Smooth muscle cell (in vitro differentiated cells): ENCODE results near the gene DPEP2. TPM values are rescaled to one million over a fixed set of nuclear protein-coding genes. Genes with fewer than 3 reads are reported as not detected.

ENCODE experiments used
- DNase-seq: peaks from one replicate; lab custom pipeline; 2025; ENCODE audit not compliant: unreplicated experiment; lab: John Stamatoyannopoulos, UW
- H2AFZ ChIP-seq: fragments of 200-600 bp; sonication (generic); 2 replicates; pipeline ENCODE4 v1.6.0; 2016; ENCODE audit warnings: antibody characterized with exemption, low read depth, mild to moderate bottlenecking
- H3F3A ChIP-seq: fragments of 200-600 bp; sonication (generic); 2 replicates; pipeline ENCODE4 v1.6.0; 2017; ENCODE audit warnings: antibody characterized with exemption, low read depth
- H3K27ac ChIP-seq: fragments of 200-600 bp; sonication (generic); 2 replicates; pipeline ENCODE4 v1.5.1; 2016; ENCODE audit warnings: low read depth, mild to moderate bottlenecking
- H3K27me3 ChIP-seq: fragments of 200-600 bp; sonication (generic); 2 replicates; pipeline ENCODE4 v1.6.1; 2016; ENCODE audit warnings: low read depth, mild to moderate bottlenecking
- H3K36me3 ChIP-seq: fragments of 200-600 bp; sonication (generic); 2 replicates; pipeline ENCODE4 v1.5.1; 2016; ENCODE audit warnings: low read depth
- H3K4me1 ChIP-seq: fragments of 200-600 bp; sonication (generic); 2 replicates; pipeline ENCODE4 v1.5.1; 2016; ENCODE audit warnings: low read depth
- H3K4me2 ChIP-seq: fragments of 200-600 bp; sonication (generic); 2 replicates; pipeline ENCODE4 v1.6.0; 2016; ENCODE audit warnings: mild to moderate bottlenecking
- H3K4me3 ChIP-seq: fragments of 200-600 bp; sonication (generic); 2 replicates; pipeline ENCODE4 v1.5.1; 2016; ENCODE audit warnings: mild to moderate bottlenecking
- H3K79me2 ChIP-seq: fragments of 200-600 bp; sonication (generic); 2 replicates; pipeline ENCODE4 v1.6.0; 2016; ENCODE audit warnings: low read depth, mild to moderate bottlenecking
- H3K9ac ChIP-seq: fragments of 200-600 bp; sonication (generic); 2 replicates; pipeline ENCODE4 v1.6.0; 2016; ENCODE audit warnings: low read depth
- H3K9me3 ChIP-seq: fragments of 200-600 bp; sonication (generic); replicated peaks from 2 replicates; pipeline ENCODE4 v1.5.1; 2016; ENCODE audit warnings: low read depth
- H4K20me1 ChIP-seq: fragments of 200-600 bp; sonication (generic); 2 replicates; pipeline ENCODE4 v1.6.0; 2016; ENCODE audit warnings: low read depth
- CTCF ChIP-seq: fragments of 200-600 bp; sonication (generic); IDR thresholded peaks from 2 replicates; pipeline ENCODE4 v1.5.1; 2017; ENCODE audit warnings: borderline replicate concordance, mild to moderate bottlenecking, antibody characterized with exemption; ENCODE audit not compliant: insufficient read depth, poor library complexity, severe bottlenecking
- WGBS: methylation state at CpG from one replicate; pipeline ENCODE4 v1.1.7; 2016; ENCODE audit warnings: low lambda C conversion rate; 5-methylcytosine and 5-hydroxymethylcytosine counted together
- polyA plus RNA-seq: library from polyadenylated mRNA; unstranded; fragments of >200 nt; fragmentation: Nextera tagmentation; extraction: Ambion mirVana; gene quantifications from 2 replicates; pipeline ENCODE4 v1.2.1, GENCODE V29; 2016
- total RNA-seq: library from RNA; depleted of rRNA; stranded (reverse); fragments of >200 nt; gene quantifications from 2 replicates; pipeline ENCODE4 v1.2.3, GENCODE V29; 2014

Gene DPEP2
- total and polyA plus RNA-seq, 2 experiments from 2014 or later = not detected

- H3K27me3 ChIP-seq = no peaks in the 10 kb centered on the region
- no peaks in the 10 kb centered on the region for H3K9me3 ChIP-seq
- no peak overlapping the region for H3K9ac ChIP-seq
- H3K4me3 ChIP-seq = no peak overlapping the region
- H4K20me1 ChIP-seq = no peaks in the 10 kb centered on the region
- no peak for TF ChIP-seq CTCF
- H2AFZ ChIP-seq = no peak overlapping the region
- WGBS = 91% methylated on average over 6 of the region's 6 CpGs
- H3K79me2 ChIP-seq = no peaks in the 10 kb centered on the region
- H3K4me2 ChIP-seq = no peak overlapping the region
- H3K36me3 ChIP-seq = no peaks in the 10 kb centered on the region
- no peaks in the 10 kb centered on the region for H3F3A ChIP-seq
- no peak for DNase-seq
- H3K27ac ChIP-seq = no peak overlapping the region
- H3K4me1 ChIP-seq = no peaks in the 10 kb centered on the region
Observed at GRCh38 chr16:67990018-67990386, 9.3 kb downstream of the DPEP2 start.

- H4K20me1 ChIP-seq = no peaks in the 10 kb centered on the region
- no peak overlapping the region for H3K9ac ChIP-seq
- H3K9me3 ChIP-seq = no peaks in the 10 kb centered on the region
- H3K4me3 ChIP-seq = no peak overlapping the region
- H3K27me3 ChIP-seq = no peaks in the 10 kb centered on the region
- H3K27ac ChIP-seq = no peak overlapping the region
- H3F3A ChIP-seq = no peaks in the 10 kb centered on the region
- H3K4me2 ChIP-seq = no peak overlapping the region
- H3K79me2 ChIP-seq = no peaks in the 10 kb centered on the region
- 81% methylated on average over 8 of the region's 8 CpGs for WGBS
- no peaks in the 10 kb centered on the region for H3K4me1 ChIP-seq
- no peak for TF ChIP-seq CTCF
- no peaks in the 10 kb centered on the region for H3K36me3 ChIP-seq
- no peak overlapping the region for H2AFZ ChIP-seq
- DNase-seq = no peak
Observed at GRCh38 chr16:67989322-67990017, 9.8 kb downstream of the DPEP2 start.

GRCh38 chr16:67988675-67989074 lies 10.6 kb downstream of the DPEP2 start:
- Histone ChIP-seq H3K9me3 (no peaks in the 10 kb centered on the region), H3K9ac (no peak overlapping the region), H3K4me2 (no peak overlapping the region), H3F3A (no peaks in the 10 kb centered on the region), H3K27ac (no peak overlapping the region), H3K4me3 (no peak overlapping the region), H3K27me3 (no peaks in the 10 kb centered on the region), H3K4me1 (no peaks in the 10 kb centered on the region), H3K79me2 (no peaks in the 10 kb centered on the region), H2AFZ (no peak overlapping the region), H3K36me3 (no peaks in the 10 kb centered on the region), H4K20me1 (no peaks in the 10 kb centered on the region)
- TF ChIP-seq CTCF = no peak
- WGBS = 85% methylated on average over 3 of the region's 3 CpGs
- DNase-seq = no peak
